ENCODE measurements around the gene TAPBPL.
A peak's percentile ranks its signal among the peaks of the same experiment; 100 is the strongest.

The TAPBPL gene

GRCh38 chr12:6450091-6450868 lies 1.6 kb upstream of the TAPBPL start:
- no peak for TF ChIP-seq POLR2A (IDR thresholded peaks at IDR 0.05; ENCODE audit: low read length)
- TF ChIP-seq GATA1 (IDR thresholded peaks at IDR 0.05; ENCODE audit: low read depth, low read length), result no peak
- no peak for DNase-seq

- peak; percentile 56 to 59 for DNase-seq
- TF ChIP-seq GATA1 (IDR thresholded peaks at IDR 0.05; ENCODE audit: low read depth, low read length), result no peak
- TF ChIP-seq POLR2A (IDR thresholded peaks at IDR 0.05; ENCODE audit: low read length), result no peak
Measured at GRCh38 chr12:6450869-6451347, 934 bp upstream of the TAPBPL start.

GRCh38 chr12:6452245-6452943 lies 552 bp downstream of the TAPBPL start:
- TF ChIP-seq GATA1 (IDR thresholded peaks at IDR 0.05; ENCODE audit: low read depth, low read length), result no peak
- peak; percentile 25 for TF ChIP-seq POLR2A (IDR thresholded peaks at IDR 0.05; ENCODE audit: low read length)
- DNase-seq, result peak; percentile 62 to 65

- DNase-seq, result peak in 1 of 2 experiments; percentile 46
- no peak for TF ChIP-seq POLR2A (IDR thresholded peaks at IDR 0.05; ENCODE audit: low read length)
- TF ChIP-seq GATA1 (IDR thresholded peaks at IDR 0.05; ENCODE audit: low read depth, low read length), result no peak
Measured at GRCh38 chr12:6452944-6453630, 1.2 kb downstream of the TAPBPL start.

- TF ChIP-seq POLR2A (IDR thresholded peaks at IDR 0.05; ENCODE audit: low read length) (peak; percentile 12), GATA1 (IDR thresholded peaks at IDR 0.05; ENCODE audit: low read depth, low read length) (no peak)
- DNase-seq, result no peak
Measured at GRCh38 chr12:6457220-6457945, 5.5 kb downstream of the TAPBPL start.

DNA sequence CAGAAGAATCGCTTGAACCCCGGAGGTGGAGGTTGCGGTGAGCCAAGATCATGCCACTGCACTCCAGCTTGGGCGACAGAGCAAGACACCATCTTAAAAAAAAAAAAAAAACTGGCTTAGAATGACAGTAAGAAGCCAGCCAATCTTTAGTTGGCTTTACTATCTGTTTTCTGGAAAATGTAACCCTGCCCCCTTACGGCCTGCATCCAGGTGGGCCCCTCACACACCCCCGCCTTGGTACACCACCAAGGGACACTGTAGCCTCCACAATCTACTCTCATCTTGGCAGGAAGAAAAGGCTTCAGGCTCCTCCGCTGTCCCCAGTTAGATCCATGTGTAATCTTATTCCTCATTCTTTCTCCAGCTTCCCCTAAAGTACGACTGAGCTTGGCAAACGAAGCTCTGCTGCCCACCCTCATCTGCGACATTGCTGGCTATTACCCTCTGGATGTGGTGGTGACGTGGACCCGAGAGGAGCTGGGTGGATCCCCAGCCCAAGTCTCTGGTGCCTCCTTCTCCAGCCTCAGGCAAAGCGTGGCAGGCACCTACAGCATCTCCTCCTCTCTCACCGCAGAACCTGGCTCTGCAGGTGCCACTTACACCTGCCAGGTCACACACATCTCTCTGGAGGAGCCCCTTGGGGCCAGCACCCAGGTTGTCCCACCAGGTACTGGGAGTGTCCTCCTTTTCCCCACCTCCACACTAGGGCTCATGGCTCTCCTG lies 6.6 kb downstream of the TAPBPL start:
- TF ChIP-seq POLR2A (IDR thresholded peaks at IDR 0.05; ENCODE audit: low read length) (peak; percentile 46), GATA1 (IDR thresholded peaks at IDR 0.05; ENCODE audit: low read depth, low read length) (no peak)
- no peak for DNase-seq

- no peak for DNase-seq
- TF ChIP-seq POLR2A (IDR thresholded peaks at IDR 0.05; ENCODE audit: low read length) (no peak), GATA1 (IDR thresholded peaks at IDR 0.05; ENCODE audit: low read depth, low read length) (no peak)
Measured at GRCh38 chr12:6459004-6459337, 7.1 kb downstream of the TAPBPL start.

DNA sequence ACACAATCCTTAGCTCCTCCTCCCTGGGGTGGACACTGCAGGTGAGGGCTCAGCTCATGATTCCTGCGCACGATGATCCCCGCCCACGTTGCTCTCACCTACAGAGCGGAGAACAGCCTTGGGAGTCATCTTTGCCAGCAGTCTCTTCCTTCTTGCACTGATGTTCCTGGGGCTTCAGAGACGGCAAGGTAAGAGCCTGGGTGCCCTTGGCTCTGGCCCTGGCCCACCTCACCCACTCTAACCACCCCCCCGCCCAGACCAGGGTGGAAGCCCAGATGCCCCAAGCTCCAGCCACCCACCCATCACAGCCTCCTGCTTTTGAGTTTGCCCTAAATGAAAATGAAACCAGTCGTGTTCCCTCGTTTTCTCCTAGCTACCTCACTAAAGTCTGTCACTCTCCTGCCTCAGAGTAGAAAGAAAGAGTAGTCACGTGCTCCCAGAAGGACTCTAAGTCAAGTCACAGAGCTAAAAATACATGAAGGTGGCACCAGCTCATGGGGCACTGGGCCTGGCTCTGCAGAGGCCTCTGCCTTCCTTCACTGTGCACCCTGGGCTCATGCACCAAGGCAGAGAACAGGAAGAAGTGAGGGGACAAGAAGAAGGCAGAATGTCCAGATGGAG lies 9.0 kb downstream of the TAPBPL start:
- TF ChIP-seq POLR2A (IDR thresholded peaks at IDR 0.05; ENCODE audit: low read length), result no peak
- no peak for TF ChIP-seq GATA1 (IDR thresholded peaks at IDR 0.05; ENCODE audit: low read depth, low read length)
- no peak for DNase-seq

- TF ChIP-seq GATA1 (IDR thresholded peaks at IDR 0.05; ENCODE audit: low read depth, low read length) (no peak), POLR2A (IDR thresholded peaks at IDR 0.05; ENCODE audit: low read length) (no peak)
- DNase-seq, result no peak
Measured at GRCh38 chr12:6461401-6462233, 9.8 kb downstream of the TAPBPL start.

DNA sequence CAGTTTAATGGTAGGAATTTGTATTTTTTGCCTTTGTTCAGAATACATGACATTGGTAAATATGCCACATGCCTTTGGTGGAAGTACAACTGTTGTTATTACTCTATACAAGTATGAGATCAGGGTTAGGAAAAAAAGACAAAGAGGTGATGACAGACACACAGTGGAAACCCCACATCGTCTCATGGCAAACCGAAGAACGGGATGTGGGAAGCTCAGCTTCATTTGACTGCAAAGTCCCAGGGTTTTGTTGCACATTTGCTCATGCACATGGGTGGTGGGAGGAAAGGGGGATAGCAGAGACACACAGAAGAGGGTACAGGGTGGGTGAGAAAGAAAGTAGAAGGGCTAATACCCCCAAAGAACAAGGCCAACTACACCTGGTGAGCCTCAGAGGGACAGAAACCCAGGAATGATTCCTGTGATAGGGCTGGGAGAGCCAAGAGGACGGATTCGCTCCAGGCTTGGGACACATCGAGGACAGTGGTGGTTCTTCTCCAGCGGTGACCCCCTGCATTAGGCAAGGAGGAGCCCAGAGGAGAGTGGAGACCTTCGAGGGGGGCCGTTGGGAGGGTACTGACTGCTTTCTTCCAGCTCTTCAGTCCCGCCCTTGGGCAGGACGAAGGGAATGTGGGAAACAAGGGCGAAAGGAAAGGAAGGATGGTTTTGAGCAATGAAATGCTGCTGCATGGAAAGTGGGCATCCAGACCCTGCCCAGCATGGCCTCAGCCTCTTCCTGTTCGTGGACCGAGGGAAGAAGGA lies 10.6 kb downstream of the TAPBPL start:
- no peak for DNase-seq
- TF ChIP-seq GATA1 (IDR thresholded peaks at IDR 0.05; ENCODE audit: low read depth, low read length) (no peak), POLR2A (IDR thresholded peaks at IDR 0.05; ENCODE audit: low read length) (no peak)

DNA sequence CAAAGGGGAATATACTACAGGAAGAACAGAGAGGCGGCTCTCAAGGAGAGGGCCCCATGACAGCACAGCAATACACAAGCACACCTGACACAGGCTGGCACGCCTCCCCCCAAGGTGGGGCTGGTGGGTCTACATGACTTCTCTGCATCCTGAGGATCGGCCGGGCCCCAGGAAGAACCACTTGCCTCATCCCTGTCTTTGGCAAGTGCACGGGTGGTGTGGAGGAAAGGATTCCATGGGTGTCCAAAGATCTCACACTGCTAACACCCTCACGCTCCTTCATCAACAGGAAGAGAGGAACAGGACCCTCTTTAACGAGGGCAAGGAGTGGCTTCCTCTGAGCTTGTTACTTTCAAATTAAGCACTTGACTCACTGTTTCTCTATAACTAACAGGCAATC lies 11.4 kb downstream of the TAPBPL start:
- no peak for TF ChIP-seq POLR2A (IDR thresholded peaks at IDR 0.05; ENCODE audit: low read length)
- TF ChIP-seq GATA1 (IDR thresholded peaks at IDR 0.05; ENCODE audit: low read depth, low read length), result no peak
- no peak for DNase-seq
